IMR-90 (cell line): ENCODE results near the gene IFNK. TPM values are rescaled to one million over a fixed set of nuclear protein-coding genes. Genes with fewer than 3 reads are reported as not detected.

Experiments used
- ATAC-seq: fragments of 200-7000 bp; cut with Tn5 transposase; 2 replicates; pipeline ENCODE4 v1.9.1; 2020; ENCODE audit warnings: low read depth, mild to moderate bottlenecking, moderate library complexity
- BruUV-seq: library from RNA; stranded (reverse); fragments of 400-500 nt; replicated peaks from 2 replicates; lab custom pipeline; 2021; lab: Mats Ljungman, UMichigan
- CTCF ChIA-PET: fragments of 300-600 bp; formaldehyde crosslinking; extraction: SDS; loops from one replicate; lab custom pipeline; 2021; ENCODE audit warnings: antibody characterized with exemption; lab: Yijun Ruan, JAX
- POLR2A ChIA-PET: fragments of 300-600 bp; sonication (Branson Sonifier 250); formaldehyde crosslinking; loops from one replicate; lab custom pipeline; 2022; ENCODE audit warnings: antibody characterized with exemption; ENCODE audit not compliant: unreplicated experiment; lab: Charles Lee
- DNase-seq: peaks from one replicate; pipeline ENCODE4 v3.0.0; 2013
- H2AFZ ChIP-seq: replicated peaks from 2 replicates; pipeline ENCODE3; 2013; ENCODE audit warnings: low read length, mild to moderate bottlenecking; ENCODE audit not compliant: poor library complexity
- H2AK5ac ChIP-seq: 2 replicates; pipeline ENCODE4 v1.6.1; 2013; ENCODE audit warnings: low read depth, low read length, inconsistent platforms
- H2AK9ac ChIP-seq: replicated peaks from 2 replicates; pipeline ENCODE3; 2013; ENCODE audit warnings: mild to moderate bottlenecking, low read depth, low read length, moderate library complexity; ENCODE audit not compliant: poor library complexity
- H2BK120ac ChIP-seq: 2 replicates; pipeline ENCODE4 v1.6.1; 2013; ENCODE audit warnings: low read depth, low read length, inconsistent platforms
- H2BK15ac ChIP-seq: 3 replicates; pipeline ENCODE4 v1.6.1; 2013; ENCODE audit warnings: low read depth, low read length, inconsistent platforms
- H2BK20ac ChIP-seq: 2 replicates; pipeline ENCODE4 v1.6.1; 2013; ENCODE audit warnings: low read depth, mild to moderate bottlenecking, inconsistent platforms, low read length, moderate library complexity
- H2BK5ac ChIP-seq: 2 replicates; pipeline ENCODE4 v1.6.1; 2013; ENCODE audit warnings: mild to moderate bottlenecking, low read depth, low read length, inconsistent platforms; ENCODE audit not compliant: poor library complexity, severe bottlenecking
- H3K14ac ChIP-seq: replicated peaks from 2 replicates; pipeline ENCODE4 v1.6.1; 2013; ENCODE audit warnings: low read depth, low read length, inconsistent platforms
- H3K18ac ChIP-seq: 2 replicates; pipeline ENCODE4 v1.6.1; 2013; ENCODE audit warnings: low read depth, low read length, control low read depth
- H3K23ac ChIP-seq: 2 replicates; pipeline ENCODE4 v1.6.1; 2013; ENCODE audit warnings: low read depth, low read length, inconsistent platforms
- H3K27ac ChIP-seq: 2 replicates; pipeline ENCODE4 v1.5.1; 2013; ENCODE audit warnings: mild to moderate bottlenecking, control low read depth, low read length; ENCODE audit not compliant: insufficient read depth
- H3K27me3 ChIP-seq: 2 replicates; pipeline ENCODE4 v1.6.1; 2013; ENCODE audit warnings: low read length; ENCODE audit not compliant: control insufficient read depth, insufficient read depth
- H3K36me3 ChIP-seq: 2 replicates; pipeline ENCODE4 v1.6.1; 2013; ENCODE audit warnings: low read length, mixed read lengths; ENCODE audit not compliant: control insufficient read depth, insufficient read depth
- H3K4ac ChIP-seq: 2 replicates; pipeline ENCODE4 v1.6.1; 2013; ENCODE audit warnings: low read depth, low read length, inconsistent platforms
- H3K4me1 ChIP-seq: 2 replicates; pipeline ENCODE4 v1.6.1; 2013; ENCODE audit warnings: low read length, mixed read lengths; ENCODE audit not compliant: control insufficient read depth, insufficient read depth
- H3K4me2 ChIP-seq: 2 replicates; pipeline ENCODE4 v1.6.1; 2013; ENCODE audit warnings: low read depth, mild to moderate bottlenecking, control low read depth, low read length, moderate library complexity
- H3K4me3 ChIP-seq: 2 replicates; pipeline ENCODE4 v1.5.1; 2013; ENCODE audit warnings: low read depth, mild to moderate bottlenecking, control low read depth, low read length, moderate library complexity; ENCODE audit not compliant: insufficient read depth
- H3K56ac ChIP-seq: 2 replicates; pipeline ENCODE4 v1.6.1; 2013; ENCODE audit warnings: low read length, inconsistent platforms; ENCODE audit not compliant: insufficient read depth; ENCODE audit errors: extremely low read depth
- H3K79me1 ChIP-seq, 2 experiments: 2 replicates each; pipeline ENCODE4 v1.6.1; 2013; ENCODE audit warnings: low read length in 2 of 2, inconsistent platforms in 1 of 2, low read depth in 1 of 2
- H3K9ac ChIP-seq: 2 replicates; pipeline ENCODE4 v1.6.1; 2013; ENCODE audit warnings: low read depth, low read length, control low read depth
- H3K9me1 ChIP-seq: 2 replicates; pipeline ENCODE4 v1.6.1; 2013; ENCODE audit warnings: low read length, inconsistent platforms; ENCODE audit not compliant: insufficient read depth
- H3K9me3 ChIP-seq: 2 replicates; pipeline ENCODE4 v1.6.1; 2013; ENCODE audit warnings: low read length; ENCODE audit not compliant: control insufficient read depth, insufficient read depth
- H4K20me1 ChIP-seq: 2 replicates; pipeline ENCODE4 v1.6.1; 2013; ENCODE audit warnings: low read length, inconsistent platforms; ENCODE audit not compliant: insufficient read depth
- H4K5ac ChIP-seq: 2 replicates; pipeline ENCODE4 v1.6.1; 2013; ENCODE audit warnings: mild to moderate bottlenecking, low read depth, low read length, control low read depth
- H4K8ac ChIP-seq, 2 experiments: 2 replicates each; pipeline ENCODE4 v1.6.1; 2013; ENCODE audit warnings: low read depth in 2 of 2, low read length in 2 of 2, control low read depth in 1 of 2, inconsistent platforms in 1 of 2
- H4K91ac ChIP-seq: 2 replicates; pipeline ENCODE4 v1.6.1; 2013; ENCODE audit warnings: low read depth, low read length, inconsistent platforms; ENCODE audit not compliant: insufficient read depth
- CEBPB ChIP-seq: IDR thresholded peaks from 2 replicates; pipeline ENCODE4 v1.6.1; 2012; ENCODE audit warnings: low read depth, low read length, improper control_type of control experiment
- CHD1 ChIP-seq: IDR thresholded peaks from 2 replicates; pipeline ENCODE4 v1.6.1; 2012; ENCODE audit warnings: low read depth, low read length, improper control_type of control experiment
- FOS ChIP-seq: fragments of 150-350 bp; IDR thresholded peaks from 2 replicates; pipeline ENCODE4 v1.6.1; 2016; ENCODE audit warnings: low read depth, low read length
- MAFK ChIP-seq: IDR thresholded peaks from 2 replicates; pipeline ENCODE4 v1.6.1; 2012; ENCODE audit warnings: low read depth, low read length, improper control_type of control experiment
- MAZ ChIP-seq: IDR thresholded peaks from 2 replicates; pipeline ENCODE4 v1.6.1; 2012; ENCODE audit warnings: low read depth, mild to moderate bottlenecking, low read length, improper control_type of control experiment, moderate library complexity, borderline replicate concordance
- MXI1 ChIP-seq: IDR thresholded peaks from 2 replicates; pipeline ENCODE4 v1.6.1; 2012; ENCODE audit warnings: low read depth, mild to moderate bottlenecking, low read length, moderate library complexity, borderline replicate concordance
- NFE2L2 ChIP-seq: fragments of 150-350 bp; IDR thresholded peaks from 2 replicates; pipeline ENCODE4 v1.6.1; 2016; ENCODE audit warnings: low read depth, mild to moderate bottlenecking, low read length
- POLR2A ChIP-seq: IDR thresholded peaks from 2 replicates; pipeline ENCODE4 v1.6.1; 2012; ENCODE audit warnings: mild to moderate bottlenecking, low read depth, low read length
- RAD21 ChIP-seq: IDR thresholded peaks from 2 replicates; pipeline ENCODE4 v1.6.1; 2012; ENCODE audit warnings: low read length, improper control_type of control experiment
- RCOR1 ChIP-seq: IDR thresholded peaks from 2 replicates; pipeline ENCODE4 v1.6.1; 2012; ENCODE audit warnings: mild to moderate bottlenecking, low read length, improper control_type of control experiment; ENCODE audit not compliant: insufficient replicate concordance
- SMC3 ChIP-seq: fragments of 150-350 bp; IDR thresholded peaks from 2 replicates; pipeline ENCODE4 v1.6.1; 2016; ENCODE audit warnings: low read depth, mild to moderate bottlenecking, antibody characterized with exemption, low read length, moderate library complexity
- USF2 ChIP-seq: fragments of 150-350 bp; IDR thresholded peaks from 2 replicates; pipeline ENCODE4 v1.6.1; 2017; ENCODE audit warnings: mild to moderate bottlenecking, antibody characterized with exemption, low read length, low read depth
- WGBS, 2 experiments: methylation state at CpG; one replicate each; pipeline versions ENCODE4 v1.1.5 to v1.1.7; 2013; ENCODE audit warnings: missing lambda C conversion rate in 2 of 2; ENCODE audit not compliant: insufficient read length in 1 of 2; ENCODE audit errors: extremely low coverage in 2 of 2; 5-methylcytosine and 5-hydroxymethylcytosine counted together
- dilution Hi-C: fragments of 300-500 bp; cut with HindIII; formaldehyde crosslinking; loops from one replicate; pipeline ENCODE4 v1.14.3; 2018; ENCODE audit warnings: low sequenced_read_pairs; ENCODE audit not compliant: unreplicated experiment
- in situ Hi-C: fragments of 300-500 bp; cut with MboI; formaldehyde crosslinking; loops from 3 replicates; pipeline ENCODE4 v1.14.3; 2019; ENCODE audit warnings: low sequenced_read_pairs, inconsistent platforms, mixed read lengths
- intact Hi-C: fragments of 100-400 bp; cut with micrococcal nuclease; formaldehyde crosslinking; loops from 2 replicates; pipeline ENCODE4 v1.10.0; 2022
- polyA plus RNA-seq, 3 experiments: library from polyadenylated mRNA; depleted of rRNA; stranded (reverse); fragments of >200 nt; gene quantifications; 2 replicates each; pipeline ENCODE4 v1.2.3, GENCODE V29; 2012; ENCODE audit warnings: low replicate concordance in 1 of 3
- total RNA-seq: library from RNA; depleted of rRNA; stranded (reverse); fragments of >200 nt; gene quantifications from 2 replicates; pipeline ENCODE4 v1.2.3, GENCODE V29; 2012

Gene IFNK
- total and polyA plus RNA-seq, 2 of the 4 experiments (the other 2 are of a cell fraction) = not detected

- H4K5ac ChIP-seq = no peak overlapping the region
- no peak overlapping the region for H3K23ac ChIP-seq
- no peaks in the 10 kb centered on the region for H3K9me3 ChIP-seq
- no peaks in the 10 kb centered on the region for H3K9me1 ChIP-seq
- no peak overlapping the region for H4K91ac ChIP-seq
- no TSS peak for BruUV-seq
- no peak overlapping the region for H3K9ac ChIP-seq
- no peak overlapping the region for H3K4me2 ChIP-seq
- H3K18ac ChIP-seq = no peak overlapping the region
- H3K27me3 ChIP-seq = no peaks in the 10 kb centered on the region
- DNase-seq (no peak), ATAC-seq (no peak)
- H3K4ac ChIP-seq = no peak overlapping the region
- H4K8ac ChIP-seq = no peak overlapping the region
- H3K56ac ChIP-seq = no peak overlapping the region
- H3K4me1 ChIP-seq = no peaks in the 10 kb centered on the region
- H3K14ac ChIP-seq = no peak overlapping the region
- H2BK5ac ChIP-seq = no peak overlapping the region
- TF ChIP-seq POLR2A = no peak
- TF ChIP-seq SMC3 = no peak
- TF ChIP-seq CEBPB = no peak
- TF ChIP-seq CHD1 = no peak
- TF ChIP-seq MAZ = no peak
- no peak for TF ChIP-seq RAD21
- TF ChIP-seq RCOR1 = no peak
- TF ChIP-seq NFE2L2 = no peak
- no peak for TF ChIP-seq MXI1
- TF ChIP-seq FOS = no peak
- TF ChIP-seq MAFK = no peak
- TF ChIP-seq USF2 = no peak
- CTCF ChIA-PET = no interaction called here
- no peak overlapping the region for H2AFZ ChIP-seq
- POLR2A ChIA-PET = no interaction called here
- H3K36me3 ChIP-seq = no peaks in the 10 kb centered on the region
- no peak overlapping the region for H2AK9ac ChIP-seq
- no peaks in the 10 kb centered on the region for H4K20me1 ChIP-seq
- 50% methylated on average over 2 of the region's 11 CpGs; no CpG with 5 or more reads in 1 of the 2 experiments for WGBS, 2 experiments
- intact Hi-C loops (no loop called here), in situ Hi-C loops (no loop called here), dilution Hi-C loops (no loop called here)
- H2BK20ac ChIP-seq = no peak overlapping the region
- H2BK15ac ChIP-seq = no peak overlapping the region
- no peak overlapping the region for H2AK5ac ChIP-seq
- H3K27ac ChIP-seq = no peak overlapping the region
- no peaks in the 10 kb centered on the region for H3K79me1 ChIP-seq
- no peak overlapping the region for H2BK120ac ChIP-seq
- no peak overlapping the region for H3K4me3 ChIP-seq
These were observed 26.1 kb upstream of the IFNK start for GRCh38 chr9:27497883-27498417.
